Glutamatergic neuron (in vitro differentiated cells): Measurements from ENCODE around the gene IGFBP5. TPM values are rescaled to one million over a fixed set of nuclear protein-coding genes. Genes with fewer than 3 reads are reported as not detected.

Experiments
- DNase-seq: peaks from one replicate; pipeline ENCODE4 v3.0.0; 2022
- H3K27ac Mint-ChIP-seq: one replicate; pipeline ENCODE4 v1.8.0; 2020; ENCODE audit warnings: mild to moderate bottlenecking, mixed read lengths, inconsistent platforms; ENCODE audit not compliant: unreplicated experiment
- H3K27me3 Mint-ChIP-seq: one replicate; pipeline ENCODE4 v1.8.0; 2020; ENCODE audit warnings: mild to moderate bottlenecking, moderate library complexity, mixed read lengths, inconsistent platforms; ENCODE audit not compliant: unreplicated experiment
- H3K36me3 Mint-ChIP-seq: one replicate; pipeline ENCODE4 v1.8.0; 2020; ENCODE audit warnings: mild to moderate bottlenecking, mixed read lengths, inconsistent platforms; ENCODE audit not compliant: unreplicated experiment
- H3K4me1 Mint-ChIP-seq: one replicate; pipeline ENCODE4 v1.8.0; 2020; ENCODE audit warnings: mild to moderate bottlenecking, low read depth, mixed read lengths, inconsistent platforms; ENCODE audit not compliant: unreplicated experiment
- H3K4me3 Mint-ChIP-seq: one replicate; pipeline ENCODE4 v1.8.0; 2020; ENCODE audit warnings: mild to moderate bottlenecking, mixed read lengths, inconsistent platforms; ENCODE audit not compliant: unreplicated experiment
- H3K9me3 Mint-ChIP-seq: one replicate; pipeline ENCODE4 v1.8.0; 2020; ENCODE audit warnings: mild to moderate bottlenecking, moderate library complexity, mixed read lengths, inconsistent platforms; ENCODE audit not compliant: unreplicated experiment
- total RNA-seq: library from RNA; stranded (reverse); fragmentation: NEBNext Ultra II Directional; extraction: Animal tissue kit (Norgen Biotek cat#: 25700); gene quantifications from one replicate; pipeline ENCODE4 v1.2.1, GENCODE V29; 2021; ENCODE audit not compliant: unreplicated experiment
- TF ChIP-seq, protein P1 (sequence below): fragments of 200-600 bp; sonication (generic); IDR thresholded peaks from one replicate; pipeline ENCODE4 v1.5.0; 2021; ENCODE audit not compliant: partially characterized antibody, unreplicated experiment

Gene IGFBP5
- total RNA-seq, 1 donor from 2014 or later, result 0.51 TPM

DNA sequence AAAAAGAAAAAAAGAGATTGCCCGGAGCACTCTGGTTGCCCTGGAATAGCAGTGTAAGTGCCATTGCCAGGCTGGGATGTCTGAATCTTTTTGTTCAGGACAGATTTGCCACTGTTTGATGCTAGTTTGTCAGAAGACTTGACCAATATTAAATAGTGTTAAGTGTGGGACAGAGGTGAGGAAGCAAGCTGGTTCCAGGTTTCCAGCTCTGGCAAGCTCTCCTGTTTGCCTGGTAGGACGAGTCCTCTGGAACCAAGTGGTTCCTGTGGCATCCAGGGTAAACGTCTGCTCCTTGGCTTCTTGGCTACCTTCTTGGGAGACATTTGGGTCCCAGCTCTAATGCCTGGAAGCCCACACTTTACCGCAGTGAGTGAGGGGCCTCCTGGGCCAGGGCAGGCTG, 20.8 kb upstream of the IGFBP5 start:
- Mint-ChIP-seq H3K4me3 (no peak overlapping the region), H3K27me3 (peaks cover 4% of the 10 kb centered on the region), H3K4me1 (no peaks in the 10 kb centered on the region), H3K27ac (no peak overlapping the region), H3K9me3 (no peaks in the 10 kb centered on the region), H3K36me3 (no peaks in the 10 kb centered on the region)
- DNase-seq, result no peak
- TF ChIP-seq, protein P1, sequence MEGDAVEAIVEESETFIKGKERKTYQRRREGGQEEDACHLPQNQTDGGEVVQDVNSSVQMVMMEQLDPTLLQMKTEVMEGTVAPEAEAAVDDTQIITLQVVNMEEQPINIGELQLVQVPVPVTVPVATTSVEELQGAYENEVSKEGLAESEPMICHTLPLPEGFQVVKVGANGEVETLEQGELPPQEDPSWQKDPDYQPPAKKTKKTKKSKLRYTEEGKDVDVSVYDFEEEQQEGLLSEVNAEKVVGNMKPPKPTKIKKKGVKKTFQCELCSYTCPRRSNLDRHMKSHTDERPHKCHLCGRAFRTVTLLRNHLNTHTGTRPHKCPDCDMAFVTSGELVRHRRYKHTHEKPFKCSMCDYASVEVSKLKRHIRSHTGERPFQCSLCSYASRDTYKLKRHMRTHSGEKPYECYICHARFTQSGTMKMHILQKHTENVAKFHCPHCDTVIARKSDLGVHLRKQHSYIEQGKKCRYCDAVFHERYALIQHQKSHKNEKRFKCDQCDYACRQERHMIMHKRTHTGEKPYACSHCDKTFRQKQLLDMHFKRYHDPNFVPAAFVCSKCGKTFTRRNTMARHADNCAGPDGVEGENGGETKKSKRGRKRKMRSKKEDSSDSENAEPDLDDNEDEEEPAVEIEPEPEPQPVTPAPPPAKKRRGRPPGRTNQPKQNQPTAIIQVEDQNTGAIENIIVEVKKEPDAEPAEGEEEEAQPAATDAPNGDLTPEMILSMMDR, result no peak

DNA sequence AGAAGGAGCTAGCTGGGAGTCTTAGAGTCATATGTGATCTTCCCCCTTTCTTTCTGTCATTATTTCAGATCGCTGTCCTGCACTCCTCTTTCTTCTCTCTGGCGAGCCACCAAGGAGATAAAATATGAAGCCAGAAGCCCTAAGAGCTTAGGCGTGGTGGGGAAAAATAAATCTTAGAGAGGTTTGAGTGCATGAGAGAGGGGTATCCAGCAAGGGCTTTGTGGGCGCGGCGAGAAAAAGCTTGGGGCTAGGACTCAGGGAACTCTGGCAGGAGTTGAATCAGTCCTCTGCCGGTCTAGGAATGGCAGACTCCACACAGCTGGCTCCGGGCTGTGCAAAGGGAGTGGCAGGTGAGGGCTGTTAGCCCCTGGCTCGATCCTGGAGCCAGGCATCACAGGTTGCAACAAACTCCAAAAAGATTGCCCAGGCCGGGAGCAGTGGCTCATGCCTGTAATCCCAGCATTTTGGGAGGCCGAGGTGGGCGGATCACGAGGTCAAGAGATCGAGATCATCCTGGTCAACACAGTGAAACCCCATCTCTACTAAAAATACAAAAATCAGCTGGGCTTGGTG, 20.1 kb upstream of the IGFBP5 start:
- Mint-ChIP-seq H3K27me3 (peaks cover 4% of the 10 kb centered on the region), H3K9me3 (no peaks in the 10 kb centered on the region), H3K4me1 (no peaks in the 10 kb centered on the region), H3K4me3 (no peak overlapping the region), H3K36me3 (no peaks in the 10 kb centered on the region), H3K27ac (no peak overlapping the region)
- DNase-seq, result no peak
- TF ChIP-seq, protein P1, result no peak

DNA sequence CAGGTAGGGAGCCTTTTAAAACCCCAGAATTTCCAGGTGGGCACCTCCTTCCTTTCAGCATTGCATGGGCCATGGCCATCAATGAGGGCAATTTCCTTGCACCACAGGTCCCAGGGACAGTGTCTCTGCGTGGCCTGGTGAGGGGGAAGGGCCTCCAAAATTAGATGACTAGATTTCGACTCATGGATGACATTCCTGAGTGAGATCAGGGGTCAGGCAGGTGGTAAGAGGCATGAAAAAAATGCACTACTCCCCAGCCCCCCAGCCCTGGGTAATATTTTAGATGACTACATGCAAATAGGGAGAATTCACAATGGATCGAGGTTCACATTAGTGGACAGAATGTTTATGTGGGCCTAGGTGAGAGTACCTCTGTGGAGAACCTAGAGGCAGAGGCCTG, 19.0 kb upstream of the IGFBP5 start:
- Mint-ChIP-seq H3K4me3 (no peak overlapping the region), H3K27me3 (peaks cover 1% of the 10 kb centered on the region), H3K27ac (no peak overlapping the region), H3K36me3 (no peaks in the 10 kb centered on the region), H3K4me1 (no peaks in the 10 kb centered on the region), H3K9me3 (peaks cover 1% of the 10 kb centered on the region)
- no peak for DNase-seq
- TF ChIP-seq, protein P1, result no peak

DNA sequence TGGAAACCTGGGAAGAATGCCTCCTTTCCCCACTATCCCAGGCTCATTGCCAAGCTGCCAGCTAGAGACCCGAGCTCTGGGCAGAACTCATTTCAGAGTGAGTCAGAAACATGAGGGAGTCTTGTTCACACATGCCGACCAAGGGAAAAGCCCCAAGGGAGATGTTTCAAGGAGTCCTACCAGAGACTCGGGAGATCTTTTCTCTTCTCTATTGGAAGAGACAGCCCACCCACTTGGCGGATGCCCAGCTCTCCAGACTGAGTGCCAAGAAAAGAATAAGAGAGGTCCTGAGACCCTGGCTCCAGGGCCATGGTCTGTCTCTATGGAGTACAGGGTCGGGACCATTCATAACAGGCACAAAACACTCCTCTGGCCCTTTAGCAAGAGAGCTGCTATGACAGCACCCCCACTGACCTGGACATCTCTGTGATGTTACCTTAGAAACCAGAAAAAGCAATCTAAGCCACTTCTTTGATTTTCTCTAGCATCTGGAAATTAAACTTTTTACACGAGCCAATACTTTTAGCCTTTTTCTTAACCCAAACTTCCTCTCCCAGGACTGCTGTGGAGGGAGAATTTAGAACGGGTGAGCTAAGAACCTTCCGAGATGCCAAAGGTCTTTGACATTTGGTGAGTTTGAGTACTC, 18.5 kb upstream of the IGFBP5 start:
- DNase-seq, result no peak
- TF ChIP-seq, protein P1, result no peak
- peaks cover under 1% of the 10 kb centered on the region for H3K27me3 Mint-ChIP-seq
- no peak overlapping the region for H3K4me3 Mint-ChIP-seq
- H3K9me3 Mint-ChIP-seq, result peaks cover 1% of the 10 kb centered on the region
- H3K27ac Mint-ChIP-seq, result no peak overlapping the region
- H3K4me1 Mint-ChIP-seq, result no peaks in the 10 kb centered on the region
- H3K36me3 Mint-ChIP-seq, result no peaks in the 10 kb centered on the region

DNA sequence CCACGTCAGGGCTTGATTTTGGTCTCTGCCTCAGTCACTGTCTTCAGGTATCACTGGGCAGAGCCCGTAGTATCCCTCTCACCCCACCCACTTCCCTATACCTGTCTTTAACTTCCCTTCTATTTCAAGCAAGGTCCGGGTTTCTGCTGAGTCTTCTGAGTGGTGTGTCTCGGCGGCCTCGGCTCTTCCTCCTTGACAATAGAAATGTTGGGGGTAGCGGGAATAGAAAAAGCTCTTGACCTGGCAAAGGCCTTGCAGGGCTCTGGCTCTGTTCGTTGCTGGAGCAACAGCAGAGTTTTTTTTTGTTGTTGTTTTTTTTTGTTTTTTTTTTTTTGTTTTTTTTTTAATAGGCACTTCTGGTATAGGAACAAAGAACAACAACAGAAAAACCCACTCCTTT, 16.0 kb upstream of the IGFBP5 start:
- H3K4me3 Mint-ChIP-seq, result no peak overlapping the region
- no peaks in the 10 kb centered on the region for H3K27me3 Mint-ChIP-seq
- H3K4me1 Mint-ChIP-seq, result no peaks in the 10 kb centered on the region
- DNase-seq, result no peak
- TF ChIP-seq, protein P1, result no peak
- H3K36me3 Mint-ChIP-seq, result no peaks in the 10 kb centered on the region
- H3K9me3 Mint-ChIP-seq, result peaks cover 1% of the 10 kb centered on the region
- H3K27ac Mint-ChIP-seq, result no peak overlapping the region
